Liver (tissue), 9 donors: ENCODE results near the gene SHB. TPM values are rescaled to one million over a fixed set of nuclear protein-coding genes. Genes with fewer than 3 reads are reported as not detected.

ENCODE experiments used
- DNase-seq: peaks from one replicate; pipeline ENCODE4 v3.0.0-alpha.2; 2017; ENCODE audit warnings: low spot score
- H3K27ac ChIP-seq, 2 donors: one replicate each; pipeline ENCODE4 v1.7.0; 2013; ENCODE audit warnings: inconsistent platforms in 2 of 2, low read length in 2 of 2, control low read depth in 1 of 2, low read depth in 1 of 2, mild to moderate bottlenecking in 1 of 2
- H3K27me3 ChIP-seq, 4 donors: one replicate each; pipeline versions ENCODE4 v1.6.1 to v1.7.0; 2013; ENCODE audit warnings: low read length in 3 of 4, inconsistent platforms in 1 of 4, mild to moderate bottlenecking in 1 of 4, moderate library complexity in 1 of 4; ENCODE audit not compliant: control insufficient read depth in 4 of 4, insufficient read depth in 4 of 4
- H3K36me3 ChIP-seq, 4 donors: one replicate each; pipeline versions ENCODE4 v1.6.1 to v1.7.0; 2013; ENCODE audit warnings: low read length in 3 of 4, mild to moderate bottlenecking in 3 of 4, low read depth in 1 of 4, moderate library complexity in 1 of 4; ENCODE audit not compliant: control insufficient read depth in 4 of 4, insufficient read depth in 3 of 4
- H3K4me1 ChIP-seq, 4 donors: one replicate each; pipeline versions ENCODE4 v1.6.1 to v1.7.0; 2013; ENCODE audit warnings: low read length in 3 of 4, mild to moderate bottlenecking in 3 of 4, moderate library complexity in 1 of 4; ENCODE audit not compliant: control insufficient read depth in 4 of 4, insufficient read depth in 4 of 4
- H3K4me3 ChIP-seq, 3 donors: one replicate each; pipeline versions ENCODE4 v1.6.1 to v1.7.0; 2013; ENCODE audit warnings: low read length in 3 of 3, control low read depth in 1 of 3, low read depth in 1 of 3, mild to moderate bottlenecking in 1 of 3
- H3K9ac ChIP-seq, 2 donors: one replicate each; pipeline ENCODE4 v1.7.0; 2013; ENCODE audit warnings: low read length in 2 of 2, mild to moderate bottlenecking in 2 of 2, moderate library complexity in 2 of 2, control low read depth in 1 of 2, low read depth in 1 of 2
- H3K9me3 ChIP-seq, 4 donors: one replicate each; pipeline versions ENCODE4 v1.6.1 to v1.7.0; 2013; ENCODE audit warnings: low read length in 3 of 4; ENCODE audit not compliant: control insufficient read depth in 4 of 4
- EGR1 ChIP-seq, 2 donors: IDR thresholded peaks; 2 replicates each; pipeline ENCODE4 v1.6.1; 2016 to 2018; ENCODE audit warnings: antibody characterized with exemption in 2 of 2, low read depth in 2 of 2
- FOXA1 ChIP-seq: IDR thresholded peaks from 2 replicates; pipeline ENCODE4 v1.6.1; 2016; ENCODE audit warnings: antibody characterized with exemption
- FOXA2 ChIP-seq: IDR thresholded peaks from 2 replicates; pipeline ENCODE4 v1.6.1; 2016; ENCODE audit warnings: antibody characterized with exemption
- GABPA ChIP-seq, 2 donors: IDR thresholded peaks in 1 of 2; conservative IDR thresholded peaks in 1 of 2; 2 replicates each; pipeline ENCODE4 v1.6.1; 2016; ENCODE audit warnings: antibody characterized with exemption in 2 of 2, mild to moderate bottlenecking in 1 of 2, moderate library complexity in 1 of 2
- HNF4A ChIP-seq, 2 donors: conservative IDR thresholded peaks; 2 replicates each; pipeline ENCODE4 v1.6.1; 2016; ENCODE audit warnings: antibody characterized with exemption in 2 of 2, mild to moderate bottlenecking in 2 of 2
- HNF4G ChIP-seq: IDR thresholded peaks from 2 replicates; pipeline ENCODE4 v1.6.1; 2016; ENCODE audit warnings: antibody characterized with exemption
- JUND ChIP-seq, 2 donors: IDR thresholded peaks; 2 replicates each; pipeline ENCODE4 v1.6.1; 2016; ENCODE audit warnings: antibody characterized with exemption in 2 of 2
- NR2F2 ChIP-seq: IDR thresholded peaks from 2 replicates; pipeline ENCODE4 v1.6.1; 2016; ENCODE audit warnings: antibody characterized with exemption
- RAD21 ChIP-seq, 2 donors: IDR thresholded peaks; 2 replicates each; pipeline ENCODE4 v1.6.1; 2016; ENCODE audit warnings: antibody characterized with exemption in 2 of 2, mild to moderate bottlenecking in 2 of 2
- RXRA ChIP-seq, 2 donors: IDR thresholded peaks; 2 replicates each; pipeline ENCODE4 v1.6.1; 2017 to 2018; ENCODE audit warnings: antibody characterized with exemption in 2 of 2, mild to moderate bottlenecking in 1 of 2
- SP1 ChIP-seq: IDR thresholded peaks from 2 replicates; pipeline ENCODE4 v1.6.1; 2018; ENCODE audit warnings: antibody characterized with exemption, mild to moderate bottlenecking
- TAF1 ChIP-seq: conservative IDR thresholded peaks from 2 replicates; pipeline ENCODE4 v1.6.1; 2016; ENCODE audit warnings: antibody characterized with exemption, mild to moderate bottlenecking
- YY1 ChIP-seq: IDR thresholded peaks from 2 replicates; pipeline ENCODE4 v1.6.1; 2016; ENCODE audit warnings: antibody characterized with exemption, mild to moderate bottlenecking
- WGBS: extraction: QIAGEN DNeasy Blood & Tissue Kit; methylation state at CpG from one replicate; pipeline ENCODE4 v1.1.7; 2013; 5-methylcytosine and 5-hydroxymethylcytosine counted together
- polyA plus RNA-seq, 2 donors: library from polyadenylated mRNA; stranded (reverse) in 1 of 2; unstranded in 1 of 2; fragments of 200-250 nt in 1 of 2; fragments of >200 nt in 1 of 2; fragmentation: Nextera tagmentation in 1 of 2; extraction: Ambion mirVana in 1 of 2; gene quantifications; one replicate each; pipeline versions ENCODE4 v1.2.1 to v1.2.3, GENCODE V29; 2013 to 2015
- total RNA-seq, 2 donors: library from RNA; depleted of rRNA; stranded (reverse); fragments of >200 nt; gene quantifications; one replicate each; pipeline ENCODE4 v1.2.3, GENCODE V29; 2014
- TF ChIP-seq, protein P1 (sequence below): IDR thresholded peaks from 2 replicates; pipeline ENCODE4 v1.6.1; 2016; ENCODE audit warnings: antibody characterized with exemption, mild to moderate bottlenecking
- TF ChIP-seq, protein P2 (sequence below): IDR thresholded peaks from 2 replicates; pipeline ENCODE4 v1.6.1; 2016; ENCODE audit warnings: antibody characterized with exemption
- TF ChIP-seq, protein P3 (sequence below): fragments of 150-350 bp; IDR thresholded peaks from 2 replicates; pipeline ENCODE4 v1.5.1; 2017; ENCODE audit warnings: improper control_type of control experiment, low read depth, low read length; ENCODE audit not compliant: missing input control
- TF ChIP-seq, protein P4 (sequence below): IDR thresholded peaks from 2 replicates; pipeline ENCODE4 v1.6.1; 2016; ENCODE audit warnings: antibody characterized with exemption
- donor health status: healthy.
- donor health status: healthy.
- donor health status: healthy.
- donor health status: healthy.
- donor health status: healthy.

Gene SHB
- total and polyA plus RNA-seq, 4 donors: 3.4 to 17.3 (median 7.0) TPM

GRCh38 chr9:37935096-37935495, 133.9 kb downstream of the SHB start:
- Histone ChIP-seq H3K9me3 (no peaks in the 10 kb centered on the region), H3K36me3 (peaks cover 3 to 11% (median 10%) of the 10 kb centered on the region in 4 donors), H3K9ac (no peak overlapping the region), H3K27ac (no peak overlapping the region), H3K27me3 (no peaks in the 10 kb centered on the region), H3K4me1 (peaks cover 0 to 5% (median 1%) of the 10 kb centered on the region in 4 donors), H3K4me3 (no peak overlapping the region)
- WGBS: 94% methylated on average over 14 of the region's 14 CpGs
- no peak for DNase-seq
- no peak for TF ChIP-seq RXRA (IDR thresholded peaks at IDR 0.05)
- TF ChIP-seq, protein P1, sequence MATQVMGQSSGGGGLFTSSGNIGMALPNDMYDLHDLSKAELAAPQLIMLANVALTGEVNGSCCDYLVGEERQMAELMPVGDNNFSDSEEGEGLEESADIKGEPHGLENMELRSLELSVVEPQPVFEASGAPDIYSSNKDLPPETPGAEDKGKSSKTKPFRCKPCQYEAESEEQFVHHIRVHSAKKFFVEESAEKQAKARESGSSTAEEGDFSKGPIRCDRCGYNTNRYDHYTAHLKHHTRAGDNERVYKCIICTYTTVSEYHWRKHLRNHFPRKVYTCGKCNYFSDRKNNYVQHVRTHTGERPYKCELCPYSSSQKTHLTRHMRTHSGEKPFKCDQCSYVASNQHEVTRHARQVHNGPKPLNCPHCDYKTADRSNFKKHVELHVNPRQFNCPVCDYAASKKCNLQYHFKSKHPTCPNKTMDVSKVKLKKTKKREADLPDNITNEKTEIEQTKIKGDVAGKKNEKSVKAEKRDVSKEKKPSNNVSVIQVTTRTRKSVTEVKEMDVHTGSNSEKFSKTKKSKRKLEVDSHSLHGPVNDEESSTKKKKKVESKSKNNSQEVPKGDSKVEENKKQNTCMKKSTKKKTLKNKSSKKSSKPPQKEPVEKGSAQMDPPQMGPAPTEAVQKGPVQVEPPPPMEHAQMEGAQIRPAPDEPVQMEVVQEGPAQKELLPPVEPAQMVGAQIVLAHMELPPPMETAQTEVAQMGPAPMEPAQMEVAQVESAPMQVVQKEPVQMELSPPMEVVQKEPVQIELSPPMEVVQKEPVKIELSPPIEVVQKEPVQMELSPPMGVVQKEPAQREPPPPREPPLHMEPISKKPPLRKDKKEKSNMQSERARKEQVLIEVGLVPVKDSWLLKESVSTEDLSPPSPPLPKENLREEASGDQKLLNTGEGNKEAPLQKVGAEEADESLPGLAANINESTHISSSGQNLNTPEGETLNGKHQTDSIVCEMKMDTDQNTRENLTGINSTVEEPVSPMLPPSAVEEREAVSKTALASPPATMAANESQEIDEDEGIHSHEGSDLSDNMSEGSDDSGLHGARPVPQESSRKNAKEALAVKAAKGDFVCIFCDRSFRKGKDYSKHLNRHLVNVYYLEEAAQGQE: no peak
- TF ChIP-seq HNF4G: no peak
- TF ChIP-seq NR2F2: no peak

DNA sequence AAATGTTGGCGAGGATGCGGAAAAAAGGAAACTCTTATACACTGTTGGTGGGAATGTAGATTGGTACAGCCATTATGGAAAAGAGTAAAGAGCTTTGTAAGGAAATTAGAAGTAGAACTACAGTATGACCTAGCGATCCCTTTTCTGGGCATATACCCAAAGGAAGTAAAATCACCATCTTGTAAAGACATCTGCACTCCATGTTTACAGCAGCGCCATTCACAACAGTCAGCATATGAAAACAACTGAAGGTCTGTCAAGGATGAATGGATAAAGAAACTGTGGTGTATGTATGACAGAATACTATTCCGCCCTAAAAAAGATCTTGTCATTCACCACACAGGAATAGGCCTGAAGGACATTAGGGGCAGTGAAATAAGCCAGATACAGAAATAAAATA, 137.4 kb downstream of the SHB start:
- no peak for DNase-seq
- TF ChIP-seq HNF4A (conservative IDR thresholded peaks at IDR 0.05): no peak
- no peak for TF ChIP-seq JUND (IDR thresholded peaks at IDR 0.05)
- TF ChIP-seq, protein P2, sequence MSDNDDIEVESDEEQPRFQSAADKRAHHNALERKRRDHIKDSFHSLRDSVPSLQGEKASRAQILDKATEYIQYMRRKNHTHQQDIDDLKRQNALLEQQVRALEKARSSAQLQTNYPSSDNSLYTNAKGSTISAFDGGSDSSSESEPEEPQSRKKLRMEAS: no peak
- TF ChIP-seq, protein P3, sequence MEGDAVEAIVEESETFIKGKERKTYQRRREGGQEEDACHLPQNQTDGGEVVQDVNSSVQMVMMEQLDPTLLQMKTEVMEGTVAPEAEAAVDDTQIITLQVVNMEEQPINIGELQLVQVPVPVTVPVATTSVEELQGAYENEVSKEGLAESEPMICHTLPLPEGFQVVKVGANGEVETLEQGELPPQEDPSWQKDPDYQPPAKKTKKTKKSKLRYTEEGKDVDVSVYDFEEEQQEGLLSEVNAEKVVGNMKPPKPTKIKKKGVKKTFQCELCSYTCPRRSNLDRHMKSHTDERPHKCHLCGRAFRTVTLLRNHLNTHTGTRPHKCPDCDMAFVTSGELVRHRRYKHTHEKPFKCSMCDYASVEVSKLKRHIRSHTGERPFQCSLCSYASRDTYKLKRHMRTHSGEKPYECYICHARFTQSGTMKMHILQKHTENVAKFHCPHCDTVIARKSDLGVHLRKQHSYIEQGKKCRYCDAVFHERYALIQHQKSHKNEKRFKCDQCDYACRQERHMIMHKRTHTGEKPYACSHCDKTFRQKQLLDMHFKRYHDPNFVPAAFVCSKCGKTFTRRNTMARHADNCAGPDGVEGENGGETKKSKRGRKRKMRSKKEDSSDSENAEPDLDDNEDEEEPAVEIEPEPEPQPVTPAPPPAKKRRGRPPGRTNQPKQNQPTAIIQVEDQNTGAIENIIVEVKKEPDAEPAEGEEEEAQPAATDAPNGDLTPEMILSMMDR: no peak
- TF ChIP-seq FOXA2: no peak
- no peak for TF ChIP-seq YY1
- TF ChIP-seq TAF1: no peak
- Histone ChIP-seq H3K27ac (no peak overlapping the region), H3K9ac (no peak overlapping the region), H3K4me1 (peaks cover 4 to 17% (median 15%) of the 10 kb centered on the region in 4 donors), H3K27me3 (no peaks in the 10 kb centered on the region), H3K4me3 (no peak overlapping the region), H3K9me3 (no peaks in the 10 kb centered on the region), H3K36me3 (peaks cover 3 to 14% (median 6%) of the 10 kb centered on the region in 4 donors)
- 99% methylated on average over 5 of the region's 5 CpGs for WGBS

DNA sequence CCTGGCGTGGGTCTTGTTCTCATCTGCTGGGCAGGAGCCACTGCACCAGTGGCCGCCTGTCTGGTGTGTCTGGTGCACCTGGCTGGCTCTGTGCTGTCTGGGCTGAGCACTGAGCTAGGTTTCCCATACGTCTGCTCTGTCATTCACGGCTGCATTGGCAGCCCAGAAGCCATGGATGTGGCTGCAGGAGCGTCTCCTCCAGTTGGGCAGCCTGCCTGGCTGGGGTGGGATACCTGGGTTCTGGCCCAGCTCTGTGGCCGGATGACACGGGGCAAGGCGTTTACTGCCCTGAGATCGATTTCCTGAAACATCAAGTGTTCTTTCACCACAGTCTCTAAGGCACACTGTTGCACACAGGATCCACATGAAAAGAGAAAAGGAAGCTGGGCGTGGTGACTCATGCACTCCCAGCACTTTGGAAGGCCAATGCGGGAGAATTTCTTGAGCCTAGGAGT, 139.6 kb downstream of the SHB start:
- Histone ChIP-seq H3K27me3 (no peaks in the 10 kb centered on the region), H3K4me1 (peaks cover 4 to 17% (median 15%) of the 10 kb centered on the region in 4 donors), H3K9ac (no peak overlapping the region), H3K36me3 (peaks cover 0 to 12% (median 6%) of the 10 kb centered on the region in 4 donors), H3K27ac (no peak overlapping the region), H3K4me3 (no peak overlapping the region), H3K9me3 (no peaks in the 10 kb centered on the region)
- 83% methylated on average over 11 of the region's 11 CpGs for WGBS
- DNase-seq: no peak
- no peak for TF ChIP-seq YY1
- TF ChIP-seq, protein P4, sequence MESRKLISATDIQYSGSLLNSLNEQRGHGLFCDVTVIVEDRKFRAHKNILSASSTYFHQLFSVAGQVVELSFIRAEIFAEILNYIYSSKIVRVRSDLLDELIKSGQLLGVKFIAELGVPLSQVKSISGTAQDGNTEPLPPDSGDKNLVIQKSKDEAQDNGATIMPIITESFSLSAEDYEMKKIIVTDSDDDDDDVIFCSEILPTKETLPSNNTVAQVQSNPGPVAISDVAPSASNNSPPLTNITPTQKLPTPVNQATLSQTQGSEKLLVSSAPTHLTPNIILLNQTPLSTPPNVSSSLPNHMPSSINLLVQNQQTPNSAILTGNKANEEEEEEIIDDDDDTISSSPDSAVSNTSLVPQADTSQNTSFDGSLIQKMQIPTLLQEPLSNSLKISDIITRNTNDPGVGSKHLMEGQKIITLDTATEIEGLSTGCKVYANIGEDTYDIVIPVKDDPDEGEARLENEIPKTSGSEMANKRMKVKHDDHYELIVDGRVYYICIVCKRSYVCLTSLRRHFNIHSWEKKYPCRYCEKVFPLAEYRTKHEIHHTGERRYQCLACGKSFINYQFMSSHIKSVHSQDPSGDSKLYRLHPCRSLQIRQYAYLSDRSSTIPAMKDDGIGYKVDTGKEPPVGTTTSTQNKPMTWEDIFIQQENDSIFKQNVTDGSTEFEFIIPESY: no peak
- TF ChIP-seq HNF4G: no peak
- TF ChIP-seq FOXA1: no peak
- no peak for TF ChIP-seq NR2F2
- TF ChIP-seq, protein P2: no peak
- no peak for TF ChIP-seq EGR1 (IDR thresholded peaks at IDR 0.05; ENCODE audit: low read depth in 2 of 2)
- no peak for TF ChIP-seq TAF1
- no peak for TF ChIP-seq RAD21 (IDR thresholded peaks at IDR 0.05)
- no peak for TF ChIP-seq JUND (IDR thresholded peaks at IDR 0.05)
- no peak for TF ChIP-seq SP1
- TF ChIP-seq, protein P3: no peak
- no peak for TF ChIP-seq GABPA (IDR thresholded peaks at IDR 0.05 in 1 of 2, conservative IDR thresholded peaks at IDR 0.05 in 1 of 2)
- no peak for TF ChIP-seq FOXA2
